PFSK-1 (cell line): ENCODE results near the gene PDCD4.

Experiments used
- FOXP2 ChIP-seq: optimal IDR thresholded peaks from 2 replicates; pipeline ENCODE3; 2011; ENCODE audit warnings: borderline replicate concordance, control low read depth, inconsistent platforms; ENCODE audit not compliant: insufficient read depth; ENCODE audit errors: extremely low read length, extremely low read depth
- POLR2AphosphoS5 ChIP-seq: IDR thresholded peaks from 2 replicates; pipeline ENCODE4 v1.6.1; 2012; ENCODE audit warnings: low read depth, mild to moderate bottlenecking, control low read depth, low read length, moderate library complexity
- SIN3A ChIP-seq: IDR thresholded peaks from 2 replicates; pipeline ENCODE4 v1.6.1; 2012; ENCODE audit warnings: mild to moderate bottlenecking, low read length, moderate library complexity, borderline replicate concordance; ENCODE audit not compliant: insufficient read depth
- TAF1 ChIP-seq: IDR thresholded peaks from 2 replicates; pipeline ENCODE4 v1.6.1; 2012; ENCODE audit warnings: low read length, control low read depth, borderline replicate concordance; ENCODE audit not compliant: insufficient read depth
- TF ChIP-seq, protein P1 (sequence below), 2 experiments: IDR thresholded peaks; 2 replicates each; pipeline versions ENCODE4 v1.6.1 to v1.8.0; 2011 to 2012; ENCODE audit warnings: low read depth in 2 of 2, low read length in 2 of 2, control low read depth in 1 of 2, inconsistent platforms in 1 of 2, mild to moderate bottlenecking in 1 of 2, moderate library complexity in 1 of 2; ENCODE audit not compliant: insufficient read depth in 1 of 2

Gene PDCD4

DNA sequence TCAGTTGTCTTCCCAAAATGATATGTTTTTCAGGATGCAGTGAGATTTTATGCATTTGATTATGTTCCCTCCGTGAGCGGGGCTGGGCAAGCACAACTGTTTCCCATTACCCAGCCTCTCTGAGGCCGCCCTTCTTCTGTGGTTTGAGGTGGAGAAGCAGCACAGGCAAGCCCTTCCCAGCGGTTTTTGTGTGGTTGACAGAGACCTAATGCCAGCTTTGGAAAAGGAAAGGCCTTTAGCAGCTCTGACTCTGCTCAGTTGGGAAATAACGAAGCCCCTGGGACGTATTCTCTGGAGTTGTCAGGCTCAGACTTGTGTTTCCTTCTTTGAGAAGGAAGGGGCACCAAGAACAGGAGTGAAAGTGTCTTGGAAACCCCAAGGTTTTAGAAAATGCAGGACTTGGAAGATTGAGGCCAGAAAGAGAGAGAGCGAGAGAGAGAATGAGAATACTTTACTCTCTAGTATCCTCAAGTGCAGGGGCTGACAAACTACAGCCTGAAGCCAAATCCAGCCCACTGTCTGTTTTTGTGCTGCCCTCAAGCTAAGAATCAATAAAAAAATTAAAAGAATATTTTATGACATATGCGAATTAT, 20.6 kb upstream of the PDCD4 start:
- TF ChIP-seq SIN3A (no peak), FOXP2 (no peak), TAF1 (no peak), POLR2AphosphoS5 (no peak)
- TF ChIP-seq, protein P1, sequence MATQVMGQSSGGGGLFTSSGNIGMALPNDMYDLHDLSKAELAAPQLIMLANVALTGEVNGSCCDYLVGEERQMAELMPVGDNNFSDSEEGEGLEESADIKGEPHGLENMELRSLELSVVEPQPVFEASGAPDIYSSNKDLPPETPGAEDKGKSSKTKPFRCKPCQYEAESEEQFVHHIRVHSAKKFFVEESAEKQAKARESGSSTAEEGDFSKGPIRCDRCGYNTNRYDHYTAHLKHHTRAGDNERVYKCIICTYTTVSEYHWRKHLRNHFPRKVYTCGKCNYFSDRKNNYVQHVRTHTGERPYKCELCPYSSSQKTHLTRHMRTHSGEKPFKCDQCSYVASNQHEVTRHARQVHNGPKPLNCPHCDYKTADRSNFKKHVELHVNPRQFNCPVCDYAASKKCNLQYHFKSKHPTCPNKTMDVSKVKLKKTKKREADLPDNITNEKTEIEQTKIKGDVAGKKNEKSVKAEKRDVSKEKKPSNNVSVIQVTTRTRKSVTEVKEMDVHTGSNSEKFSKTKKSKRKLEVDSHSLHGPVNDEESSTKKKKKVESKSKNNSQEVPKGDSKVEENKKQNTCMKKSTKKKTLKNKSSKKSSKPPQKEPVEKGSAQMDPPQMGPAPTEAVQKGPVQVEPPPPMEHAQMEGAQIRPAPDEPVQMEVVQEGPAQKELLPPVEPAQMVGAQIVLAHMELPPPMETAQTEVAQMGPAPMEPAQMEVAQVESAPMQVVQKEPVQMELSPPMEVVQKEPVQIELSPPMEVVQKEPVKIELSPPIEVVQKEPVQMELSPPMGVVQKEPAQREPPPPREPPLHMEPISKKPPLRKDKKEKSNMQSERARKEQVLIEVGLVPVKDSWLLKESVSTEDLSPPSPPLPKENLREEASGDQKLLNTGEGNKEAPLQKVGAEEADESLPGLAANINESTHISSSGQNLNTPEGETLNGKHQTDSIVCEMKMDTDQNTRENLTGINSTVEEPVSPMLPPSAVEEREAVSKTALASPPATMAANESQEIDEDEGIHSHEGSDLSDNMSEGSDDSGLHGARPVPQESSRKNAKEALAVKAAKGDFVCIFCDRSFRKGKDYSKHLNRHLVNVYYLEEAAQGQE (IDR thresholded peaks at IDR 0.05; ENCODE audit: insufficient read depth in 1 of 2, low read depth in 2 of 2, low read length in 2 of 2), result no peak

DNA sequence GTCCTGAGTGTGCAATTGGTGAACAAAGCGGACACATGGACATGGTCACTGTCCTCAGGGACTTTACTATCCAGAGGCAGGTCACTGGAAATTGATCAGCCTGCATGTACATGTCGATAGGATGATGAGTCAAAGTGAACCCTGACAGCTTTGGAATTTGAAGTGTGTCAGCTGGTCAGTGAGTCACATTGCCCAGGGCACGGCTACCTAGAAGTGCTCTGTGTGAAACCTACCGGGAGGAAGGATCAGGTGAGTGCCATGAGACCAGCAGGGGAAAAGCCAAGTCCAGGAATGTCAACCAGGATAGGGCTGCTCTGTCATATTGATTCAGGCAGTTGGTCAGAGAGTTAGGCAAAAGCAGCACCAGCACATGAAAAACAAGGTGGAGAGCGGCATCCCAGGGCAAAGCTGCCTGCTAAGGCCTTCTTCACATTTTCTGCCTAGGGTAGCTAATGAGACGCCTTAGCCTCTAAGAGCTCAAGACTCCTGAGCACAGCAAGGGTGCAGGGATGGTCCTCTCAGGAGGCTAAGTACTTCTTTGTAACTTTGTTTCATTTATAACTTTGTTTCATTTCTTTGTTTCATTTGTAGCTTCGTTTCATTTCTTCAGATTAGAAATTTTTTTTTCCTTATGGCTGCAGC, 19.4 kb upstream of the PDCD4 start:
- TF ChIP-seq FOXP2, result no peak
- no peak for TF ChIP-seq POLR2AphosphoS5
- no peak for TF ChIP-seq TAF1
- TF ChIP-seq, protein P1 (IDR thresholded peaks at IDR 0.05; ENCODE audit: insufficient read depth in 1 of 2, low read depth in 2 of 2, low read length in 2 of 2), result no peak
- no peak for TF ChIP-seq SIN3A

DNA sequence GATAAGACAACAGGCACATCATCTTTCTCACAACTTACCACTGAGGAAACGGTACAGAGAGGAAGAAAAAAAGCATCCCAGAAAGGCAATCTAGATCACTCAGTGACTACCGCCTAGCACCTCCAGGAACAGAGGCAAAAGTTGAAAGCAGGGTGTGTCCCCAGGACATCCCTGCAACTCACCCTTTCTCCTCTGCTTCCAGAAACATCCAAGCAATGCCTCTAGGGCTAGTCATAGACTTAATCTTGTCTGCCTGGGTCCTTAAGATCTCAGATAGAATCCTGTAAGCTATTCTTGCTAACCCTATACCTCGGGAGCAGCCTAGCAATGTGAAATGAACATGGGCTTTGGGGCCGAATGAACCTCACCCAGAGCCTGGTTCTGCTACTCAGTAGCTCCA, 18.8 kb upstream of the PDCD4 start:
- TF ChIP-seq FOXP2 (no peak), POLR2AphosphoS5 (no peak), TAF1 (no peak), SIN3A (no peak)
- TF ChIP-seq, protein P1 (IDR thresholded peaks at IDR 0.05; ENCODE audit: insufficient read depth in 1 of 2, low read depth in 2 of 2, low read length in 2 of 2), result no peak

DNA sequence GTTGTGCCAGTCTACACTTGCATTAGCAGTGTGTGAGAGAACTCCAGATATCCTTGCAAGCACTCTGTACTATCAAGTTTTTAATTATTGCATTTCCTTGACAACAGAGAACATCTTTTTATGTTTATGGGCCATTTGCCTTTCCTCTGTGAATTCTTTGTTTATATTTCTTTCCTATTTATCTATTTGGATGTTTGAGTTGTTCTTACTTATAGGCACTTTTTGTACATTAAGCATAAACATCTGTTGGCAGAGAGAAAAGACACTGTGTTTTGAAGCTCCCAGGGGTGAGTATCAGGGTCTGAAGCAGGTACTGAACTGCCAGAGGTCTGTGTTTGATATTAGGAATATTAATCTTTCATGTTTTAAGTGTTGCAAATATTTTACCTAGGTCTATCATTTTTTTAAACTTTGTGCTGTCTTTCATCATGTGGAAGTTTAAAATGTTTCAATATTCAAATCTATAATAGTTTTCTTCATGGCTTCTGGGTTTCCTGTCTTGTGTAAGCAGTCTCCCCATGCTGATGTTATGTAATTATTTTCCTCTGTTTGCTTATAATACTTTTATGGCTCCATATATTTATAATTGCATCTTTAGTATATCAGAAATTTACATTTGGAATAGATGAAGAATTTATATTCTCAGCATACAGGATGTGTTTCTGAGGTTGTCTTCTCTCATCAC, 17.7 kb upstream of the PDCD4 start:
- TF ChIP-seq, protein P1 (IDR thresholded peaks at IDR 0.05; ENCODE audit: insufficient read depth in 1 of 2, low read depth in 2 of 2, low read length in 2 of 2), result no peak
- no peak for TF ChIP-seq FOXP2
- no peak for TF ChIP-seq SIN3A
- no peak for TF ChIP-seq POLR2AphosphoS5
- no peak for TF ChIP-seq TAF1
